Testis (tissue), 2 donors: ENCODE measurements around the gene PON1.

Experiments
- CTCF ChIP-seq, 3 experiments: fragments of 450-650 bp in 2 of 3; fragments of 200-600 bp in 1 of 3; sonication (generic) in 1 of 3; IDR thresholded peaks; one replicate each; pipeline ENCODE4 v1.5.1; 2016 to 2019; ENCODE audit warnings: antibody characterized with exemption in 3 of 3, mild to moderate bottlenecking in 2 of 3, moderate library complexity in 1 of 3
- POLR2A ChIP-seq: fragments of 450-650 bp; IDR thresholded peaks from one replicate; pipeline ENCODE4 v1.6.1; 2017; ENCODE audit warnings: antibody characterized with exemption, mild to moderate bottlenecking, moderate library complexity

- TF ChIP-seq POLR2A (no peak), CTCF (IDR thresholded peaks at IDR 0.05) (no peak)
These were observed 49.0 kb upstream of the PON1 start for GRCh38 chr7:95373323-95373722.
